GM21717 (cell line): ENCODE measurements around the gene CTNNA3.

Experiments used
- ATAC-seq: cut with Tn5 transposase; IDR thresholded peaks from one replicate; pipeline ENCODE4 v1.9.1; 2021; ENCODE audit warnings: mild to moderate bottlenecking, moderate library complexity; ENCODE audit not compliant: unreplicated experiment

CTNNA3 gene

DNA sequence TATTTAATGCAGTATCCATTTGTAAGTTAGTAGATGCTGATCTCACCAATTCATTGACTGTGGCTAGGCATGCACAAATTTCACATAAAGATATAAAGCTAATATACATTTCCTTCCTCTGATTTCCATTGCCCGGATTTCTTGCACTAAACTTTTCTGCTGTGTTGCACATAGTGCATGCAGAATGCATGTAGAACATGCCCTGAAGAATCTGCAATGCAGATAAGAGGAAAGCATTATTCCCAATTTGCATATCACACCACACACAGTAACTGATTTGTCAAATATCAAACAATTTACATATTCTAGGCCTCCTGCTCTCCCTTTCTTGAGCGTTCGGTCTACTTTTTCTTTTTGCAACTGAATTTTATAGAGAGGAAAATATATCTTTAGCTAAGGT is 646.0 kb downstream of the CTNNA3 start:
- no peak for ATAC-seq

DNA sequence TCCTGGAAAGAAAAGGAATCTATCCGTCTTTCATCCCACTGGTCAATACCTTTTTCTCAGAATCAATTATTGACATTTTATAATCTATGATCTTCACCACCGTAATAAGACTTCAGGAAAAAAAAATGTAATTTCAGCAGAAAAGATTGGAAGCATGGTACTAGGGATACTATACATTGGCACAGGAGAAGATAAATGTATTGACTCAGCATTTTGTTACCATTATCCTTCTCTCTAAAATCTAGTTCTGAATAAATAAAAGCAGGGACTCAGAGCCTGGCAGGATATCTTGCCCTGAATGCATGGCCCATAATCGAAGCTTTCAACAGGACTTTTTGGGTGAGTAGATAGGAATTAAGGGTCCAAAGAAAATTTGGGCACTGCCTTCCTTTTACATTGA is 649.5 kb downstream of the CTNNA3 start:
- ATAC-seq, result no peak

- no peak for ATAC-seq
Observed at GRCh38 chr10:67045404-67045803, 650.6 kb downstream of the CTNNA3 start.

DNA sequence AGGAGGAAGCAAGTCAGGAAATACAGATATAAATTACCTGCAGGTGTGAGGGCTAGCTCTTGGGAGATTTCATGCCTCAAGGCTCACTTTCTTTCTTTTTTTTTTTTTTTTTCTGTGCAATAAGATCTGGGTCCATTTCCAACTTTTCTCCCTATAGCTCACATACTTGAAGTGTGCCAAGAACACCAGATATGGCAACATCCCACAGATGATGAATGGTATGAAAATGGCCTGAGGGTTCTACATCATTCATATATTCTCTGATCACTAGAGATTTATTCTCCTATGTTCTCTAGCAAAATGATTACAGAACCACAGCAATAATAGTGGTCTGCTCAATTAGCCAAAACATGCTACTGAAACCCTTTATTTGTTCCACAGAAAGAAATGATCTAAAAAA is 653.0 kb downstream of the CTNNA3 start:
- ATAC-seq, result no peak

- ATAC-seq, result no peak
Observed at GRCh38 chr10:67036808-67037207, 659.2 kb downstream of the CTNNA3 start.

- no peak for ATAC-seq
Observed at GRCh38 chr10:67033878-67034277, 662.1 kb downstream of the CTNNA3 start.

DNA sequence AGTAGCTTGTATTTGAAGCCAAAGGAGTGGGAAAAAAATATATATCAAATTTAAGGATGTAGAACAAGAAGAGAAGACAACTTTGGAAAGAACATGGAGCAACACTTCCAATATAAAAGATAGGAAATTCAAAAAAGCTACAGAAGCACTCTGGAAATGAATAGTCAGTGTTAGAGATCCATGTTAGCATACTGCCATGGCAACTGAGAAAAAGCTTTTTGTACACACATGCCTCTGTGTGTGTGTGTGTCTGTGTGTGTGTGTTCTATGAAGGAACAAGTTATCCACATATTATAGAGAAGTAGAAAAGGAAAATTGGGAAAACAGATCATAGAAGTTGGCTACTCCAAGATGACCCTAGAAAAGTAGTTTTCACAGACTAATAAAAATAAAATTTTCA is 673.9 kb downstream of the CTNNA3 start:
- ATAC-seq, result no peak

GRCh38 chr10:67017218-67017617 is 678.8 kb downstream of the CTNNA3 start:
- no peak for ATAC-seq

DNA sequence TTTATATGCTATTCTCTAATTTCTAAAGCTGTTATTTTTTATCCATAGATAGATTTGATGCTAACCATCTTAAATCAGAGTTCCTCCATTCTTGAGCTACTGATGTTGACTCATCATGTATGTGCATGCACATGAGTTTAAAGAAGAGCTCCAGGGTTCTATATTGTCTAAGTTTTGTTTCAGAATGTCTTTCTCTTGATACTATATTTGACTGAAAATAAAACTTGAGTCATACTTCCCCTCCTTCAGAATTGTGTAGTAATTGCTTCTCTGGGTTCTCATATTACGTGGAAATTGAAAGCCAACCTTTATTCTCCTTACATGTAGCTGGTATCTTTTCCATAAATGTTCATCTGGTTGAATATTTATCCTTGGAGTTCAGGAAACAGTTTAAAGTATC is 680.8 kb downstream of the CTNNA3 start:
- ATAC-seq, result no peak

DNA sequence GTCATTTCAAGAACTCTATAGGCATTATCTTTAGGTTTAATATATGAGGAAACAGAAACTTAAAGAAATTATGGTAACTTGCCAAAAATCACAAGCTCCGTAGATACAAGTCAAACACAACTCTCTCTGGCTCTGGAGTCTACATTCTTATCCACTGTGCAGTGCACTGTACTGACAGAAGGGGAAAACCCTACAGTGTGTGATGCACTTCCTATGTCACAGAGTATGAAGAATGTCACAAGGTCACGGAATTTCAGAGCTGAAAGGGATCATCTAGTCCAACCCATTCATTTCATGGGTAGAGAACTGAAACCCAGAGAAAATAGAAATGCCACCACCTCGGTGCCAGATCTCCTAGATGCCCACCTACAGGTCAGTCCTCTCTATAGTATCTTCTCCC is 684.0 kb downstream of the CTNNA3 start:
- ATAC-seq, result no peak

- ATAC-seq, result no peak
Observed at GRCh38 chr10:67011480-67011879, 684.5 kb downstream of the CTNNA3 start.

DNA sequence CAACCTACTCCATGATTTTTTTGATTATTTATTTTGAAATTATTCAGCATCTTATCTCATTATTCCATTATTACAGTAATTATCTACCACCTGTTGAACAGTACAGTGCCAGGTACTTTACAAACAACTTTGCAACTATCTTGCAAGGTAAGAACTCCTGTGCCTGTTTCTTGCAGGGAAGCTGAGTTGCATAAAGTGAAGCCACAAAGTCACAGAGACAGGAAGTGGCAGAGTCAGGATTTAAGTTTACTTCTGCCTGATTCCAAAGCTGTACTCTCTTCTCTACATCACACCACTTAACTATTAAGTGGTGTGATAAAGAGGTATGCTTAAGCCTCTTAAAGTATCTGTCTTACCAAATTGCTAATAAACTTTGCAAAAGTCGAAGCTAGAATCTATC is 690.0 kb downstream of the CTNNA3 start:
- ATAC-seq, result no peak

- no peak for ATAC-seq
Observed at GRCh38 chr10:67004690-67005089, 691.3 kb downstream of the CTNNA3 start.

- ATAC-seq, result no peak
Observed at GRCh38 chr10:66999762-67000545, 696.0 kb downstream of the CTNNA3 start.

GRCh38 chr10:66996996-66997395 is 699.0 kb downstream of the CTNNA3 start:
- no peak for ATAC-seq

- ATAC-seq, result no peak
Observed at GRCh38 chr10:66990143-66990830, 705.7 kb downstream of the CTNNA3 start.

GRCh38 chr10:66983475-66983818 is 712.5 kb downstream of the CTNNA3 start:
- no peak for ATAC-seq

DNA sequence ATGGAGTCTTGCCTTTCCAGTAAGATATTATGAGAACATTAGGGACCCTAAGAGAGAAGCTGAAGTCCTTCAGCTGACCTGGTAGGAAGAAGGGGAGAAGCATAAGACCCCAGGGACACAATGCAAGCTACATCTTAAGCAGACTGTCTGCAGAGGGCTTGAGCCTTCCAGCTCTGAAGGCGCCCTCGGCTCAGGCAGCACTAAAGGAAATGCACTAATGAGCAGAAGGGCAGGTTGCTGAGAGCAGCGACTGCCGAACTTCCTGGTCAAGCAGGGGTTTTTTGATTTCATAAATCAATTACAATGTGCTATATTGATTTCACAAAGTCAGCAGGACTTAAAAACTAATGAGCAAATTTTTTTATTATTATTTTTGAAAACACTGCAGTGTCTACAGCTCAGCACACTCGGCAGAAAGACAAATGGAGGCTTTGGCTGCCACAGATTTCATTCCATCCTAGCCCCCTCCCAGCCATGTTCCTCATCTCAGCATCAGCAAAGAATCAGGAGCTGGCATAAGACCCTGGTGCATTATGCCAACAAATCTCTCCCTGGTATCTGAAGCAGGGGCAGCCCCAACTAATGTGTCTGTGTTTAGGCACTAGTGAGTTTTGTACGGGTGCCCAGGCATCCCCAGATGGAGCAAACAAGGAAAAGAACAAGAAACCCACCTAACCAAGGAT is 713.1 kb downstream of the CTNNA3 start:
- ATAC-seq, result no peak

DNA sequence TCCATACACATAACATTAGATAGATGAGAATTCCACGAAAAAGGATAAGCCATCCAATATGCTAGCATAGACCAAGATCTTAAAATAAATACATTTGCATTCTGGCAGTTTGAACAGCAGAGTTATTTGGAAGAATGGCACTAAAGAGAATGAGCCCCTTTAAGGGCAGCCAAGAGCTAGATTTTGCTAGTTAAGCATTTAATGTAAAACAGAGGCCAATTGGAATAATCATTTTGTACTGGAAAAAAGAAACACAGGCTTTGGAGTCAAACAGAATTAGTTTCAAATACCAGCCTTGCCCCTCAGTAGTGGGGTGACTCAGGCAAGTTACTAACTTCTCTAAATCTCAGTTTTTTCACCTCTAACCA is 714.0 kb downstream of the CTNNA3 start:
- ATAC-seq, result no peak

DNA sequence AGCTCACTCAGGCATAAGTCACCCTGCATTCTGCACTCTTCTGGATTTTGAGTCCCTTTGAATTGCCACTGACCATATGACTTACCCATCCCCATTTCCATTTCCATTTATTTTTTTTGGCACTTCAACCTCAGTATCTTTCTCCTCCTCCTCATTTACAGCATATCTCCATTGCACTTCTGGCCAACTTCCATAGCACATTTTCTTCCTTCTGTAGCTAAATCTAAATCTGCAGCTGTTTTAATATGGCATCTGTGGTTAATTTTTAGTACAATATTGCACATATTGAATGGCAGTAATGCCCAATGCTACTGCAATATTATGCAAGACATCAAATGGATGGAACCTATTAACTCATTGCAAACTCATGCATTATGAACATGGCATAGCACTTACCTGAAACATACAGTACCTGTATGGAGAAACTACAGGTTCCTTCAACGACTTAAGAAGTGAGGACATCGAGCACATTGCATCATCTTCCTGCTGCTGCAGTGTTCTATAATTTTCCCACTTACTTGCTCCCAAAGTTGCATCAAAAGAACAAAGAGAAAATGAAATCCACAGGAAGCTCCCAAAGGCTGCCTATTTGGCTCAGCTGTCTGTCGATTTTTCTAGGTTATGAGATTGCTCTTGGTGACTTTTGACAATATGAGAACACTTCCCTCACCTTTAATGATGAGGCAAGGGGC is 714.5 kb downstream of the CTNNA3 start:
- ATAC-seq, result no peak

- ATAC-seq, result peak; percentile 41
Observed at GRCh38 chr10:66980246-66980815, 715.7 kb downstream of the CTNNA3 start.
